ENCODE results near the gene SOX14. TPM values are rescaled to one million over a fixed set of nuclear protein-coding genes. Genes with fewer than 3 reads are reported as not detected.
A peak's percentile ranks its signal among the peaks of the same experiment; 100 is the strongest.

SOX14 gene
- total RNA-seq, 1 donor = not detected

DNA sequence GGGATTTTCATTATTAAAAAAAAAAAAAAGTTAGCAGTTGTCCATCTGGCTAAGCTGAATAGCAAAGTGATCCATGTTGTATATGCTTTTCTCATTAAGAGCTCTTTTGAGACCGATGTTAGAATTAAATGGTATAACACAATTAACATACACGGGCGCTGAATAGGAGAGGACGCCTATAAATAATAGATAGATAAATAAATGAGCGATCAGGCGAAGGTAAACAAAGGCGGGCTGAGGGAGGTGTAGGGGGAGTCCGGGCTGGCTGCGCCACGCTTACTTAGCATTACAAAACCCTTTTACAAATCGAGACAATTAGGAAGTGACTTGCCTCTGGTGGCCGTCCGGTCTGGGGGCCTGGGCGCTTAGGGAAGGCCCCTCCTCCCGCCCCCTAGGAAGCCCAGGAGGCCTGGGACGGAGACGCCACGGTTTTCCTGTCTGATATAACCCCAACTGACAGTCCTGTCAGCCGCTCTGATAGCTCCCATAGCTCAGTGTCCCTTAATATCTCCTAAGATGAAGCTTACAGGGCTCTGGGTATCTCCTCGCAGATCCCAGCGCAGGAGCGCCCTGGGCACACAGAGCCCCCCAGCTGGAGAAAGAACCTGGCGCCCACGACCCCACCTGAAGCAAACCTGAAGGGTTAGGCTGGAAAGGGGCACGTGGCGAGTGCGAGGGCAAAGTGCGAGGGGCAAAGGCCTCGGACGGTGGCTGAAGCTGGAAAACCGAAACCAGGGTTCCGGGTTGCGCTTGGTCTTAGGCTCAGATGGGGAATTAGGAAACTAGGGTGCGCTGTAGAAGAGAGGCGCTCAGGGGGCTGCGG lies 3.6 kb downstream of the SOX14 start:
- H3K36me3 ChIP-seq (ENCODE audit: insufficient read depth, low read length) = no peaks in the 10 kb centered on the region
- H3K27ac ChIP-seq (ENCODE audit: low read depth, low read length) = no peak overlapping the region
- H3K79me2 ChIP-seq (ENCODE audit: insufficient read depth, low read length) = no peaks in the 10 kb centered on the region
- H3K27me3 ChIP-seq (ENCODE audit: insufficient read depth, low read length) = peaks cover 100% of the 10 kb centered on the region
- TF ChIP-seq, protein P1, sequence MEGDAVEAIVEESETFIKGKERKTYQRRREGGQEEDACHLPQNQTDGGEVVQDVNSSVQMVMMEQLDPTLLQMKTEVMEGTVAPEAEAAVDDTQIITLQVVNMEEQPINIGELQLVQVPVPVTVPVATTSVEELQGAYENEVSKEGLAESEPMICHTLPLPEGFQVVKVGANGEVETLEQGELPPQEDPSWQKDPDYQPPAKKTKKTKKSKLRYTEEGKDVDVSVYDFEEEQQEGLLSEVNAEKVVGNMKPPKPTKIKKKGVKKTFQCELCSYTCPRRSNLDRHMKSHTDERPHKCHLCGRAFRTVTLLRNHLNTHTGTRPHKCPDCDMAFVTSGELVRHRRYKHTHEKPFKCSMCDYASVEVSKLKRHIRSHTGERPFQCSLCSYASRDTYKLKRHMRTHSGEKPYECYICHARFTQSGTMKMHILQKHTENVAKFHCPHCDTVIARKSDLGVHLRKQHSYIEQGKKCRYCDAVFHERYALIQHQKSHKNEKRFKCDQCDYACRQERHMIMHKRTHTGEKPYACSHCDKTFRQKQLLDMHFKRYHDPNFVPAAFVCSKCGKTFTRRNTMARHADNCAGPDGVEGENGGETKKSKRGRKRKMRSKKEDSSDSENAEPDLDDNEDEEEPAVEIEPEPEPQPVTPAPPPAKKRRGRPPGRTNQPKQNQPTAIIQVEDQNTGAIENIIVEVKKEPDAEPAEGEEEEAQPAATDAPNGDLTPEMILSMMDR (IDR thresholded peaks at IDR 0.05; ENCODE audit: extremely low read depth, low read depth, low read length) = no peak
- H3K4me2 ChIP-seq (ENCODE audit: insufficient read depth, low read length) = peak overlapping the region; percentile 69
- H3K9me3 ChIP-seq (ENCODE audit: low read depth, low read length) = no peaks in the 10 kb centered on the region
- DNase-seq (ENCODE audit: insufficient read length, low spot score, missing footprints) = peak; percentile 39
- no peaks in the 10 kb centered on the region for H4K20me1 ChIP-seq (ENCODE audit: insufficient read depth, low read length)
- peak overlapping the region; percentile 3 for H2AFZ ChIP-seq (ENCODE audit: low read length)
- H3K4me1 ChIP-seq (ENCODE audit: insufficient read depth, low read length) = no peaks in the 10 kb centered on the region
- H3K4me3 ChIP-seq (ENCODE audit: insufficient read depth, low read length) = peak overlapping the region; percentile 61

DNA sequence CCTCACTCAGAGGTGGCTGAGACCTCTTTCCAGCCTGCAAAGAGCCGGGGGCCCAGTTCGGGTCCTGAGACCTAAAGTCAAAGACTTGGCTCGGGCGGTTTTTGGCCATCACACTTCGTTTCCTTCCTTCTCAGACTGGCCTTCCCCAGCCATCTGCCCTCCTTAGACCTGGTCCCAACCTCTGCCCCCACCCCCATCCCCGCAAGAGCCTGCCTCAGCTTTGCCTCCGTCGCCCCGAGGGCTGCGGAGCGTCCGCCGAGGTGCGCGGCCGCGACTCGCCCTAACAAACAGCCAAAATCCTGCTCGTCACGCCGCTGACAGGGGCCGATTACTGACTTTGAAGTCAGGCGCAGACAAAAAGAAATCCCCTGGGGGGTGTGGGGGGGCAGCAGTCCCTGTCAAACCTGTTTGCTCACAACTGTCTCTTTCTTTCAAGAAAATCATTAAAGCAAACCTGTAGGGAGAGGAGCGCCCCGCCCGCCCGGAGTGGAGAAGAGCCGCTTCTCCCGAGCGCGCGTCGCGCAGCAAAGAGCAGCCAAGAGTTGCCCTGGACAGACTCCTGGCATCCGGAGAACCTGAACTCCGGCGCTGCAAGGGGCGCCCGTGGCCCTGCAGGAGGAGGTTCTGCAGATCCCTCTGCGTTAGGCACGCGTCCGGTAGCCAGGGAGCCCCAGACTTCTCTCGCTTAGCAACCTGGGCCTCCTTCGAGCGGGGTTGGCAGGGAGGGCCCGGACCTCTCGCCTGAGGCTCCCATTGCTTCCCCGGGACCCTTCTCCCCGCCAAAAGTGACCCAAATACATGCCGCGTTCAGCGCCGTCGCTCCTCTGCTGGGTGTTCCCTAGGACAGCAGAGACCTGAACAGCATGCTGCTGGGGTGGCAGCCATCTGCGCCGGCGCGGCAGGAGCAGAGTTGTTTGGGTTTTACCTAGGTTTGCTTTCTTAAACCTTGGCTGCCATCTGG lies 4.5 kb downstream of the SOX14 start:
- Histone ChIP-seq H3K9me3 (ENCODE audit: low read depth, low read length) (no peaks in the 10 kb centered on the region), H3K4me1 (ENCODE audit: insufficient read depth, low read length) (no peaks in the 10 kb centered on the region), H3K27me3 (ENCODE audit: insufficient read depth, low read length) (peaks cover 96% of the 10 kb centered on the region), H3K27ac (ENCODE audit: low read depth, low read length) (no peak overlapping the region), H3K4me3 (ENCODE audit: insufficient read depth, low read length) (peak overlapping the region; percentile 61), H2AFZ (ENCODE audit: low read length) (no peak overlapping the region), H4K20me1 (ENCODE audit: insufficient read depth, low read length) (no peaks in the 10 kb centered on the region), H3K79me2 (ENCODE audit: insufficient read depth, low read length) (no peaks in the 10 kb centered on the region), H3K36me3 (ENCODE audit: insufficient read depth, low read length) (no peaks in the 10 kb centered on the region), H3K4me2 (ENCODE audit: insufficient read depth, low read length) (peak overlapping the region; percentile 69)
- peak; percentile 66 for DNase-seq (ENCODE audit: insufficient read length, low spot score, missing footprints)
- TF ChIP-seq, protein P1 (IDR thresholded peaks at IDR 0.05; ENCODE audit: extremely low read depth, low read depth, low read length) = no peak

DNA sequence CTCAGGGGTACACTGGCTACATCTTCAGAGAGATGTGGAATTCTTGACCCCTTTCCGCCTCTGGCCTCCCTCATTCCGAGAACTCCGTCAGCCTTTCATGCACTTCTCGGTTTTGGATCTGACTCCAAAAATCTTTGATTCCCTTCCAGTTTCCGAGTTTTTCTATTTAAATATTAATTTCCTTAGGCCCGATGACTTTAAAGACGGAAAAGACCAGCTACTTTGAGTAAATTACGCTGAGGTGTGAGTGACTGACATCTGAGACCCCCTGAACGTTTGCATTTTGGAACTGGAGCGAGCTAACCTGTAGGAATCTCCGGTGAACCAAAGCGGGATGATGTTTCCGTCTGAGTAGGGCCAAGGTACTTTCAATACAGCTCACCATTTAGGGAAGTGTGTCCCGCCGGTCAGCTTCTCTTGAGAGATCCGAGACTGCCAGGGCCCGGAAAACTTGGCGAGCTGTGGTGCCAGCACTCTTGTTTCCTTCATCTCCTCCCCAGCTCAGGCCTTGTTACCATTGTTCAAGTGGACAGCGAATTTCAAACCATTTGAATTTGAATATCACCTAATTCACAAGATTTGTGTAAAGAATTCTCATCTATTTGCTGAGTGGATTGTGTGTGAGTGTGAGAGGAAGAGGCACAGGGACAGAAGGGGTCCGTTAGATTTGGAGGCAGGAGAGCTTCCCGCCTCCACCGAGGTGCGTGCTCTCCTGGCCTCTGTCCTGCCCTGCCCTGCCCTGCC lies 5.4 kb downstream of the SOX14 start:
- no peak overlapping the region for H3K4me3 ChIP-seq (ENCODE audit: insufficient read depth, low read length)
- DNase-seq (ENCODE audit: insufficient read length, low spot score, missing footprints) = peak; percentile 72
- no peaks in the 10 kb centered on the region for H4K20me1 ChIP-seq (ENCODE audit: insufficient read depth, low read length)
- no peak overlapping the region for H3K27ac ChIP-seq (ENCODE audit: low read depth, low read length)
- no peaks in the 10 kb centered on the region for H3K9me3 ChIP-seq (ENCODE audit: low read depth, low read length)
- no peaks in the 10 kb centered on the region for H3K4me1 ChIP-seq (ENCODE audit: insufficient read depth, low read length)
- H3K79me2 ChIP-seq (ENCODE audit: insufficient read depth, low read length) = no peaks in the 10 kb centered on the region
- H3K27me3 ChIP-seq (ENCODE audit: insufficient read depth, low read length) = peaks cover 88% of the 10 kb centered on the region
- no peak overlapping the region for H2AFZ ChIP-seq (ENCODE audit: low read length)
- H3K4me2 ChIP-seq (ENCODE audit: insufficient read depth, low read length) = no peak overlapping the region
- no peaks in the 10 kb centered on the region for H3K36me3 ChIP-seq (ENCODE audit: insufficient read depth, low read length)
- TF ChIP-seq, protein P1 (IDR thresholded peaks at IDR 0.05; ENCODE audit: extremely low read depth, low read depth, low read length) = no peak

All from osteoblast (primary cell).